Testis (tissue), 3 donors: Measurements from ENCODE around the gene MGME1. TPM values are rescaled to one million over a fixed set of nuclear protein-coding genes. Genes with fewer than 3 reads are reported as not detected.

Source experiments
- DNase-seq: peaks from one replicate; pipeline ENCODE4 v3.0.0-alpha.2; 2019
- H3K27ac ChIP-seq, 2 donors: fragments of 200-600 bp; sonication (generic); one replicate each; pipeline ENCODE4 v1.5.1; 2019
- H3K27me3 ChIP-seq: fragments of 200-600 bp; sonication (generic); one replicate; pipeline ENCODE4 v1.5.1; 2019
- H3K36me3 ChIP-seq: fragments of 200-600 bp; sonication (generic); one replicate; pipeline ENCODE4 v1.5.1; 2017; ENCODE audit warnings: low read depth; ENCODE audit errors: missing control alignments
- H3K4me1 ChIP-seq: fragments of 200-600 bp; sonication (generic); one replicate; pipeline ENCODE4 v1.5.1; 2019
- H3K4me3 ChIP-seq, 2 donors: fragments of 200-600 bp; sonication (generic); one replicate each; pipeline ENCODE4 v1.5.1; 2017 to 2019
- H3K9me3 ChIP-seq: fragments of 200-600 bp; sonication (generic); one replicate; pipeline ENCODE4 v1.5.1; 2017
- POLR2A ChIP-seq: fragments of 450-650 bp; IDR thresholded peaks from one replicate; pipeline ENCODE4 v1.6.1; 2017; ENCODE audit warnings: antibody characterized with exemption, mild to moderate bottlenecking, moderate library complexity
- WGBS, 2 donors: methylation state at CpG; one replicate each; pipeline ENCODE4 v1.1.5; 2018; 5-methylcytosine and 5-hydroxymethylcytosine counted together
- intact Hi-C: fragments of 100-400 bp; cut with DNase I; formaldehyde crosslinking; loops from one replicate; pipeline ENCODE4 v1.15.1; 2023; ENCODE audit warnings: low total_unique reads
- polyA plus RNA-seq: library from polyadenylated mRNA; stranded (reverse); fragments of 350-450 nt; fragmentation: Illumina TruSeq; extraction: RNeasy Lipid Tissue Mini Kit (QIAGEN cat#74804); gene quantifications from one replicate; pipeline ENCODE4 v1.2.3, GENCODE V29; 2014; ENCODE audit warnings: low read depth, low replicate concordance; ENCODE audit not compliant: insufficient read depth
- total RNA-seq, 2 donors: library from RNA; depleted of rRNA; stranded (reverse); fragments of >200 nt; gene quantifications; one replicate each; pipeline ENCODE4 v1.2.3, GENCODE V29; 2016
- TF ChIP-seq, protein P1 (sequence below), 3 experiments: fragments of 450-650 bp in 2 of 3; fragments of 200-600 bp in 1 of 3; sonication (generic) in 1 of 3; IDR thresholded peaks; one replicate each; pipeline ENCODE4 v1.5.1; 2016 to 2019; ENCODE audit warnings: antibody characterized with exemption in 3 of 3, mild to moderate bottlenecking in 2 of 3, moderate library complexity in 1 of 3

MGME1 gene
- total and polyA plus RNA-seq, 3 donors from 2014 or later, result 15.5 to 22.3 (median 17.4) TPM

GRCh38 chr20:18005170-18005989 is 36.6 kb downstream of the MGME1 start:
- Histone ChIP-seq H3K27ac (peak overlapping the region in 1 of 2 donors; percentile 53), H3K4me1 (peaks cover 26% of the 10 kb centered on the region)

GRCh38 chr20:18005990-18006364 is 37.2 kb downstream of the MGME1 start:
- H3K27me3 ChIP-seq, result no peaks in the 10 kb centered on the region
- WGBS, 2 donors, result 33 to 34% methylated on average over 6 of the region's 6 CpGs
- TF ChIP-seq POLR2A, result no peak
- H3K27ac ChIP-seq, result peak overlapping the region in 1 of 2 donors; percentile 53
- no peak for DNase-seq
- H3K9me3 ChIP-seq, result no peaks in the 10 kb centered on the region
- H3K36me3 ChIP-seq, result no peaks in the 10 kb centered on the region
- peaks cover 26% of the 10 kb centered on the region for H3K4me1 ChIP-seq
- intact Hi-C loops, result no loop called here
- no peak overlapping the region for H3K4me3 ChIP-seq

More at GRCh38 chr20:18005170-18005989, 36.6 kb downstream of the MGME1 start:
- 67 to 78% methylated on average over 21 of the region's 21 CpGs for WGBS, 2 donors
- no peak for TF ChIP-seq POLR2A
- TF ChIP-seq, protein P1, sequence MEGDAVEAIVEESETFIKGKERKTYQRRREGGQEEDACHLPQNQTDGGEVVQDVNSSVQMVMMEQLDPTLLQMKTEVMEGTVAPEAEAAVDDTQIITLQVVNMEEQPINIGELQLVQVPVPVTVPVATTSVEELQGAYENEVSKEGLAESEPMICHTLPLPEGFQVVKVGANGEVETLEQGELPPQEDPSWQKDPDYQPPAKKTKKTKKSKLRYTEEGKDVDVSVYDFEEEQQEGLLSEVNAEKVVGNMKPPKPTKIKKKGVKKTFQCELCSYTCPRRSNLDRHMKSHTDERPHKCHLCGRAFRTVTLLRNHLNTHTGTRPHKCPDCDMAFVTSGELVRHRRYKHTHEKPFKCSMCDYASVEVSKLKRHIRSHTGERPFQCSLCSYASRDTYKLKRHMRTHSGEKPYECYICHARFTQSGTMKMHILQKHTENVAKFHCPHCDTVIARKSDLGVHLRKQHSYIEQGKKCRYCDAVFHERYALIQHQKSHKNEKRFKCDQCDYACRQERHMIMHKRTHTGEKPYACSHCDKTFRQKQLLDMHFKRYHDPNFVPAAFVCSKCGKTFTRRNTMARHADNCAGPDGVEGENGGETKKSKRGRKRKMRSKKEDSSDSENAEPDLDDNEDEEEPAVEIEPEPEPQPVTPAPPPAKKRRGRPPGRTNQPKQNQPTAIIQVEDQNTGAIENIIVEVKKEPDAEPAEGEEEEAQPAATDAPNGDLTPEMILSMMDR (IDR thresholded peaks at IDR 0.05), result no peak
- H3K27me3 ChIP-seq, result no peaks in the 10 kb centered on the region
- no peak overlapping the region for H3K4me3 ChIP-seq
- intact Hi-C loops, result no loop called here
- no peaks in the 10 kb centered on the region for H3K9me3 ChIP-seq
- no peaks in the 10 kb centered on the region for H3K36me3 ChIP-seq
- no peak for DNase-seq

DNA sequence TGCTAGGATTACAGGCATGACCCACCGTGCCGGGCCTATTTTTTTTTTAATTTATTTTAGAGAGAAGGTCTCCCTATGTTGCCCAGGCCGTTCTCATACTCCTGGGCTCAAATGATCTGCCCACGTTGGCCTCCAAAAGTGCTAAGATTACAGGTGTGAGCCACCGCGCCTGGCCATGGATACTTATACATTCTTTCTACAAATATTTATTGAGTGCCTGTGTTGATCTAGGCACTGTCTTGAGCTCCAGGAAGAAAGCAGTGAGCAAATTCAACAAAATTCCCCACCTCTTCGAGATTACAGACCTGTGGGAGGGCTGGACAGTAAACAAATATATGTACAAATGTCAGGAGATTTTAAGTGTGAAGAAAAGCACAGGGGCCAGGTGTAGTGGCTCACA is 37.9 kb downstream of the MGME1 start:
- Histone ChIP-seq H3K4me3 (no peak overlapping the region), H3K4me1 (peaks cover 22% of the 10 kb centered on the region), H3K27me3 (no peaks in the 10 kb centered on the region), H3K9me3 (no peaks in the 10 kb centered on the region), H3K36me3 (no peaks in the 10 kb centered on the region), H3K27ac (no peak overlapping the region)
- intact Hi-C loops, result no loop called here
- no peak for DNase-seq
- TF ChIP-seq, protein P1 (IDR thresholded peaks at IDR 0.05), result no peak
- no peak for TF ChIP-seq POLR2A
- WGBS, 2 donors, result 92% methylated on average over 7 of the region's 7 CpGs

GRCh38 chr20:18007534-18008292 is 38.9 kb downstream of the MGME1 start:
- peaks cover 22% of the 10 kb centered on the region for H3K4me1 ChIP-seq
- H3K36me3 ChIP-seq, result no peaks in the 10 kb centered on the region
- H3K9me3 ChIP-seq, result no peaks in the 10 kb centered on the region
- TF ChIP-seq, protein P1 (IDR thresholded peaks at IDR 0.05), result no peak
- TF ChIP-seq POLR2A, result no peak
- peak overlapping the region in 1 of 2 donors; percentile 41 for H3K27ac ChIP-seq
- 44 to 53% methylated on average over 16 to 19 of the region's 19 CpGs for WGBS, 2 donors
- no peak overlapping the region for H3K4me3 ChIP-seq
- no peaks in the 10 kb centered on the region for H3K27me3 ChIP-seq
- intact Hi-C loops, result no loop called here
- peak; percentile 47 for DNase-seq

GRCh38 chr20:18009116-18009515 is 40.3 kb downstream of the MGME1 start:
- H3K27me3 ChIP-seq, result no peaks in the 10 kb centered on the region
- peaks cover 18% of the 10 kb centered on the region for H3K4me1 ChIP-seq
- 78 to 82% methylated on average over 7 of the region's 7 CpGs for WGBS, 2 donors
- H3K9me3 ChIP-seq, result no peaks in the 10 kb centered on the region
- no peak overlapping the region for H3K4me3 ChIP-seq
- no peak overlapping the region for H3K27ac ChIP-seq
- TF ChIP-seq POLR2A, result no peak
- TF ChIP-seq, protein P1 (IDR thresholded peaks at IDR 0.05), result no peak
- no peaks in the 10 kb centered on the region for H3K36me3 ChIP-seq
- intact Hi-C loops, result no loop called here
- peak; percentile 22 for DNase-seq
